Measurements from ENCODE around the gene LPCAT1.

DNA sequence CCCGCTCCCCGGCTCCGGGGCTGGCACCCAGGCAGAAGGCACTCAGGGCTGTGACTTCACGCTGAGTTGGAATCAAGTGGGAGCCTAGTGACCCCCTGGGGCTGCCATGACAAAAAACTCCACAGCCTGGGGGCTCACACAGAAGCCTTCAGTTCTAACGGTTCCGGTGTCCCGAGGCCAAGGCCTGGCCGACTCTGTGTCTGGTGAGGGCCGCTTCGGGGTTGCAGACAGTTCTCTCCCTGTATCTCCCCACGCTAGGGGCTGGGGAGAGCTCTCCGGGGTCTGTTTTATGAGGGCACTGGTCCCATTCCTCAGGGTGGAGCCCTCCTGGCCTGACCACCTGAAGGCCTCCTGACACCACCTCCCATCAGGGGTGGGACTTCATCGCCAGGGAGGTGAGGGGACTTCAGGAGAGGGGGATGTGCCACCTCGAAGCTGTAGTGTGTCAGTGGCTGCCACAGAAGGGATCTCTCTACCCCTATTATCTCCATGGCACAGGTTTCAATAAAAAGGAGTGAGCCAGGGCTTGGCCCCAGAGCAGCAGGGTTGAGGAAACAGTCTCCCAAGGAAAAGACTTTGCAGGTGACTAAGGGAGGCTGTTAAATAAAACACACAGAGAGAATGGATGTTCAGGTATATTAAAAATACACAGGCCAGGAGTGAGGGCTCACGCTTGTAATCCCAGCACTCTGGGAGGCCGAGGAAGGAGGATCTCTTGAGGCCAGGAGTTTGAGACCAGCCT, 77.0 kb downstream of the LPCAT1 start:
- TF ChIP-seq, protein P1, sequence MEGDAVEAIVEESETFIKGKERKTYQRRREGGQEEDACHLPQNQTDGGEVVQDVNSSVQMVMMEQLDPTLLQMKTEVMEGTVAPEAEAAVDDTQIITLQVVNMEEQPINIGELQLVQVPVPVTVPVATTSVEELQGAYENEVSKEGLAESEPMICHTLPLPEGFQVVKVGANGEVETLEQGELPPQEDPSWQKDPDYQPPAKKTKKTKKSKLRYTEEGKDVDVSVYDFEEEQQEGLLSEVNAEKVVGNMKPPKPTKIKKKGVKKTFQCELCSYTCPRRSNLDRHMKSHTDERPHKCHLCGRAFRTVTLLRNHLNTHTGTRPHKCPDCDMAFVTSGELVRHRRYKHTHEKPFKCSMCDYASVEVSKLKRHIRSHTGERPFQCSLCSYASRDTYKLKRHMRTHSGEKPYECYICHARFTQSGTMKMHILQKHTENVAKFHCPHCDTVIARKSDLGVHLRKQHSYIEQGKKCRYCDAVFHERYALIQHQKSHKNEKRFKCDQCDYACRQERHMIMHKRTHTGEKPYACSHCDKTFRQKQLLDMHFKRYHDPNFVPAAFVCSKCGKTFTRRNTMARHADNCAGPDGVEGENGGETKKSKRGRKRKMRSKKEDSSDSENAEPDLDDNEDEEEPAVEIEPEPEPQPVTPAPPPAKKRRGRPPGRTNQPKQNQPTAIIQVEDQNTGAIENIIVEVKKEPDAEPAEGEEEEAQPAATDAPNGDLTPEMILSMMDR (IDR thresholded peaks at IDR 0.05): no peak
- no peak for TF ChIP-seq POLR2A (IDR thresholded peaks at IDR 0.05)
- no peak for TF ChIP-seq EP300 (IDR thresholded peaks at IDR 0.05)

Data from tibial nerve (tissue), 4 donors.